Fibroblast of lung (primary cell): ENCODE measurements around the gene SPEG.

Experiments used
- EZH2 ChIP-seq: IDR thresholded peaks from 2 replicates; pipeline ENCODE4 v1.5.1; 2012; ENCODE audit warnings: low read length, control low read depth, mild to moderate bottlenecking; ENCODE audit errors: missing control alignments
- TF ChIP-seq, protein P1 (sequence below), 2 donors: IDR thresholded peaks in 1 of 2; conservative IDR thresholded peaks in 1 of 2; 1 replicate in 1 of 2; 2 replicates in 1 of 2; pipeline ENCODE4 v1.5.1; 2011 to 2012; ENCODE audit warnings: low read length in 2 of 2, control low read depth in 1 of 2, inconsistent platforms in 1 of 2, low read depth in 1 of 2, mild to moderate bottlenecking in 1 of 2

DNA sequence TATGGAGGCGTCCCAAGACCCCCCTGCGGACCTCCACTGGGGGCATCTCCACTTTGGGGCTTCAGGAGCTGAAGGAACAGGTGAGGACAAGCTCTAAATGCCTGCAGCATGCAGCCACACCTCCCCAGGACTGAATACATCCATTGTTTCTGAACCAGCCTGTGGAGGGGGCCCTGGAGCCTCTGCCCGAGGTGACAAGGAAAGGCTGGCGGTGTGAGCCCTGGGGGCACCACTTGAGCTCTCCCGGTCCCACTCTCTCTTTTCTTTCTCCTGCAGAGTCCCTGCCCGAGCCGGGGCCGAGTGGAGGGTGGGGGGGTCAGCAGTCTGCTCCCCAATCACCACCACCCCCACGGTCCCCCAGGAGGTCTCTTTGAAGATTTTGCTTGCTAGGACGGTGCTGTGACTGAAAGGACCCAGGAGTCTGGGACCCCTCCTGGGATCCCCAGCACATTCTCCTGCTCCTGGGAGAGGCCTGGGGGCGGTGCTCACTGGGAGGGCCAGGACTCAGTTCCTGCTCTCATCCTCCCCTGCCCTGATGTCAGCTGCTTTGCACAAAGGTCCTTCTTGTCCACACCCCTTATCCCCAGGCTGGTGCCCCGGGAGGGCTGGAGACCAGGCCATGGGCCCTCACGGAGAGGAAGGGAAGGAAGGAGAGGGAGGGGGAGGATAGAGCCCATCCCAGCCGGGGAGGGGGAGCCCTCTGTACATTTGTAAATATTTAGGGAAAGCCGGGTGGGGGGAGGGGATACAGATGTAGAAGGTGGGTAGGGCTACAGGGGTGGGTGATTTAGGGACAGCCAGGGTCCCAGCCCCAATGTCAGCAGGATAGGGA, 103.2 kb downstream of the SPEG start:
- TF ChIP-seq, protein P1, sequence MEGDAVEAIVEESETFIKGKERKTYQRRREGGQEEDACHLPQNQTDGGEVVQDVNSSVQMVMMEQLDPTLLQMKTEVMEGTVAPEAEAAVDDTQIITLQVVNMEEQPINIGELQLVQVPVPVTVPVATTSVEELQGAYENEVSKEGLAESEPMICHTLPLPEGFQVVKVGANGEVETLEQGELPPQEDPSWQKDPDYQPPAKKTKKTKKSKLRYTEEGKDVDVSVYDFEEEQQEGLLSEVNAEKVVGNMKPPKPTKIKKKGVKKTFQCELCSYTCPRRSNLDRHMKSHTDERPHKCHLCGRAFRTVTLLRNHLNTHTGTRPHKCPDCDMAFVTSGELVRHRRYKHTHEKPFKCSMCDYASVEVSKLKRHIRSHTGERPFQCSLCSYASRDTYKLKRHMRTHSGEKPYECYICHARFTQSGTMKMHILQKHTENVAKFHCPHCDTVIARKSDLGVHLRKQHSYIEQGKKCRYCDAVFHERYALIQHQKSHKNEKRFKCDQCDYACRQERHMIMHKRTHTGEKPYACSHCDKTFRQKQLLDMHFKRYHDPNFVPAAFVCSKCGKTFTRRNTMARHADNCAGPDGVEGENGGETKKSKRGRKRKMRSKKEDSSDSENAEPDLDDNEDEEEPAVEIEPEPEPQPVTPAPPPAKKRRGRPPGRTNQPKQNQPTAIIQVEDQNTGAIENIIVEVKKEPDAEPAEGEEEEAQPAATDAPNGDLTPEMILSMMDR (conservative IDR thresholded peaks at IDR 0.05 in 1 of 2, IDR thresholded peaks at IDR 0.05 in 1 of 2; ENCODE audit: low read depth in 1 of 2, low read length in 2 of 2) = no peak
- no peak for TF ChIP-seq EZH2
